Measurements from ENCODE around the gene TBC1D3H. TPM values are rescaled to one million over a fixed set of nuclear protein-coding genes. Genes with fewer than 3 reads are reported as not detected.
A peak's percentile ranks its signal among the peaks of the same experiment; 100 is the strongest.
"Not testable (repeated sequence)": the region's sequence is repeated elsewhere in the genome, so short reads cannot be mapped to it uniquely, and the experiment has no call there.

Gene TBC1D3H
- total RNA-seq (not detected), polyA plus RNA-seq (1 to 10 TPM in 1 of 2 donors, not detected in 1; 2.6 TPM)

DNA sequence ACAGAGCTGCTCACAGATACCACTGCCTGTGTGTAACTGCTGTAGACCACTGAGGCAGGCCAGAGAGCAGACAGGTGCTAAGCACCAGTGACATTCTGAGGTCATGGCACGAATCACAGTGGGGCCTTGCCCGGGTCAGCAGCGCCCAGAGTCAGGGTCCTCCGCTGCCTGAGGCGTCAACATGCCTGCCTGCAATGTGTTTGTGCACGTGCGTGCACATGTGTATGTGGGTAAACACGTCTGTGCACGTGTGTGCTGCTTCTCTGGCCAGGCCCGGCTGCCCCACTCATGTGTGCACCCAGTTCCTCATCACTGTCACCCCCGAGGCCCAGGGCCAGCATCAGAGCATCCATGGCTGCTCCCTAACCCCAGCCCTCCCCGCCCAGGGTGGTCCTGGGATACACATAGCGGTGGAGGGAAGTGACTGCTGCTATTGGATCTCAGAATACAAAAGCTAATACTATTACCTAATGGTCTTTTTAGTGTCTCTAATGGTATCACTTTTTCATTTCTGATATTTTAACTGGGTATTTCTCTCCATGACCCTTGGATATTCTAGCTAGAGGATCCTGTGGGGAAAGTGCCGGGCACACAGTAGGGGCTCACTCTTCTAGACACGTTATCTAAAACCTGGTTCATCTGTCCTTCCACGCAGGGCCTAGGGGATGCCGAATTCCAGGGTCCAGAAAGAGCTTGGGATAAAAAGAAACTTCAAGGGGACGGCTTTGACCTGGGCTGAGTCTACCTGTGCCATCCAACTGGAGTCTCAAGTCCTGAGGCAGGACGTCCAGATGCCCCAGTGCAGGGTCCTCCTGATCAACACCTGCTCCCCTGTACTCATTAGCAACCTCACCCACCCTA, at the start of gene TBC1D3H:
Gene TBC1D3H, minus strand, starts transcription at position 51 of the 861 bp plus-strand sequence. CDS start 1,540 bp downstream, outside the sequence.
- H3K27ac ChIP-seq; H3K4me1 ChIP-seq; FAIRE-seq; H3K36me3 ChIP-seq; intact Hi-C loops (cut with DNase I); H3K27me3 ChIP-seq; ATAC-seq; H3K9me3 ChIP-seq; H3K4me3 ChIP-seq: not testable (repeated sequence)
- peak in 2 of 6 donors; percentile 22 to 29 for DNase-seq
- 68 to 69% methylated on average over 16 to 19 of the region's 19 CpGs for WGBS, 2 donors

DNA sequence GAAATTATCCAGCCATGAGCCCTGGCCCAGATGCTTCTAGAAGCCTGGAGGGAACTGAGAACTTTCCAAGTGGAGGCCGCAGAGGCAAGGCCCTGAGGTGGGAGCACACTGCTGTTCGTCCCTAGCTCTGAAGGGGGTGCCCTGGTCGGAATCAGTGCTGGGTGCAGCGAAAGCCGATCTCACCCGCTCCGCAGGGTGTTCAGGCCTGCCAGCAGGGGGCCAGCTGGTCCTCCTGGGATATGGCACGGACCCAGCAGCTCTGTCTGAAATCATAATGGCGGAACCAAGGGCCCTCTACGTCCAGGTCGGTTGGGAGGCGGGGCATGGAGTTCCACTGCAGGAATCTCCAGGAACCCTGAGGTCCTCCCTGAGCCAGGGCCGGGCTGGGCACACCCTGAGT, 40.7 kb upstream of the TBC1D3H start:
- H3K27ac ChIP-seq; H3K36me3 ChIP-seq; FAIRE-seq; H3K27me3 ChIP-seq; H3K9me3 ChIP-seq; H3K4me1 ChIP-seq; H3K4me3 ChIP-seq; ATAC-seq; intact Hi-C loops (cut with DNase I): not testable (repeated sequence)
- DNase-seq = peak in 1 of 6 donors; percentile 21
- WGBS, 2 donors = 31 to 64% methylated on average over 6 to 7 of the region's 13 CpGs

DNA sequence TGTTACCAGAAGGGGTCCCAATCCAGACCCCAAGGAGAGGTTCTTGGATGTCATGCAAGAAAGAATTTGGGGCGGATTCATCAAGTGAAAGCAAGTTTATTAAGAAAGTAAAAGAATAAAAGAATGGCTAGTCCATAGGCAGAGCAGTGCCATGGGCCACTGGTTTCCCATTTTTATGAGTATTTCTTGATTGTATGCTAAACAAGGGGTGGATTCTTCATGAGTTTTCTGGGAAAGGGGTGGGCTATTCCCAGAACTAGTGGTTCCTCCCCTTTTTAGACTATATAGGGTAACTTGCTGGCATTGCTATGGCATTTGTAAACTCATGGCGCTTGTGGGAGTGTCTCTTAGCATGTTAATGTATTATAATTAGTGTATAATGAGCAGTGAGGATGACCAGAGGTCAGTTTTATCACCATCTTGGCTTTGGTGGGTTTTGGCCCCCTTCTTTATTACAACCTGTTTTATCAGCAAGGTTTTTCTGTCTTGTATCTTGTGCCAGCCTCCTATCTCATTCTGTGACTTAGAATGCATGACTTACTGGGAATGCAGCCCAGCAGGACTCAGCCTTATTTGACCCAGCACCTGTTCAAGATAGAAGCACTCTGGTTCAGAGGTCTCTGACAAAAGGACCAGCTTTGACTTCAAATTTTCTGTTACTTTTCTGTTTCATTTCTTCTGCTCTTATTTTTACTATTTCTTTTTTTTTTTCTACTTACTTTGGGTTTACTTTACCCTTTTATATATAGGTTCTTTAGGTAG, 27.1 kb upstream of the TBC1D3H start:
- intact Hi-C loops (cut with DNase I); H3K9me3 ChIP-seq; H3K4me3 ChIP-seq; FAIRE-seq; H3K27me3 ChIP-seq; H3K4me1 ChIP-seq; H3K36me3 ChIP-seq; H3K27ac ChIP-seq; DNase-seq: not testable (repeated sequence)
- no CpG with 5 or more reads among the region's 2 CpGs for WGBS, 2 donors
- peak in 1 of 4 donors; percentile 48 for ATAC-seq

DNA sequence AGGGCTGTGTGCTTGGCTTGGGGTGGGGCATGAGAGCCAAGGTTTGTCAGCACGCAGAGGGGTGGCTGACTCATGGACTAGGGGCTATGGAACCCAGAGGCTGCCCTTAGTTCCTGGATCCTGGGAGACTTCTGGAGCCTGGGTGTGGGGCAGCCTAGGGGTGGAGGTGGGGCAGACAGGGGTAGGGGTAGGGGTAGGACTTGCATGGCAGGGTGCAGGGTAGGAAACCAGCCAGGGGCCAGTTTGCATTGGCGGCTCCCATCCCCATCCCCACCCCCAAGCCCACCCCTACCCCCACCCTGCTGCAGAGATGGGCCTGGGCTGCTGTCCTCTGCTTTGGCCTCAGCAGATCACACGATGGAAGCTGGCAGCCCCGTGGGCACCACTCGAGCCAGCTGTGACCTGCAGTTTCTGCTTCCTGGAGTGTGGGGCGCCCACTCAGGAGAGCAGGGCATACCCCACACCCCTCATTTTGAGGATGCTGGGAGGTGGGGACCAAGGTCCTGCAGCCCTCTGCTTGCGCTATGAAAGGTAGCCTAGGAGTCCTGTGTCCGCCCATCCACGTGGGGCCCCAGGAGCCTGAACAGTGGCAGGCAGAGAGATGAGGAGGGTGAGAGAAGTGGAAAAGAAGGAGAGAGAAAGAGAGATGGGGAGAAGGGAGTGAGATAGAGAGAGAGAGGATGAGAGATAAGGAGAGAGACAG, 2.9 kb upstream of the TBC1D3H start:
- intact Hi-C loops (cut with DNase I); H3K36me3 ChIP-seq; H3K9me3 ChIP-seq; H3K4me1 ChIP-seq; H3K27me3 ChIP-seq; FAIRE-seq; H3K4me3 ChIP-seq; DNase-seq; H3K27ac ChIP-seq; ATAC-seq: not testable (repeated sequence)
- WGBS, 2 donors = 79 to 81% methylated on average over 3 of the region's 9 CpGs

DNA sequence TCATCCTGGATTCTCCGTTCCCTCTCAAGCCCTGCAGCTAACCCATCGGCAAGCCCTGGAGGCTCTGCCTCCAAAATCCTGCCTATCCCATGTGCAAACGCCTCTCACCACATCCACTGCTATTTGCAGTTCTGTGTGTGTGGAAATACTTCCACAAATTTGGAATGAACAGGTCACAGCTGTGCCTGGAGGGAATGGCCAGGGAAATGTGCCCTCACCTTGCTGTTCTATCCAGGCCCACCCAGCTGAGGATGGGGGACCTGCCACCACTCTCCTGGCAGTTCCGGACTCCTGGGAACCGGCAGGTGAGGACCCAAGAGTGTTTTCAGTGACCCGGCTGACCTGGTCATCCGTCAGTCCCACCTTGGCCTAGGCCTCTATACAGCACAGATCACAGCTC, 12.3 kb downstream of the TBC1D3H start:
- H3K9me3 ChIP-seq = not testable (repeated sequence)
- DNase-seq = peak in 2 of 6 donors; percentile 1

DNA sequence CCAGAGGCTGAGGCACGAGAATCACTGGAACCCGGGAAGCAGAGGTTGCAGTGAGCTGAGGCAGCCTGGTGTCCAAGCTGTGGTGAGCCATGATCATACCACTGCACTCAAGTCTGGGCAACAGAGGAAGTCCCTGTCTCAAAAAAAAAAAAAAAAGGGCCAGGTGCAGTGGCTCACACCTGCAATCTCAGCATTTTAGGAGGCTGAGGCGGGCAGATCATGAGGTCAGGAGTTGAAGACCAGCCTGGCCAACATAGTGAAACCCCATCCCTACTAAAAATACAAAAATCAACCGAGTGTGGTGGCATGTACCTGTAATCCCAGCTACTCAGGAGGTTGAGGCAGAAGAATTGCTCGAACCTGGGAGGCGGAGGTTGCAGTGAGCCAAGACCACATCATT, 25.7 kb downstream of the TBC1D3H start:
- DNase-seq; intact Hi-C loops (cut with DNase I); H3K4me3 ChIP-seq; H3K36me3 ChIP-seq; H3K4me1 ChIP-seq; H3K9me3 ChIP-seq; H3K27me3 ChIP-seq; H3K27ac ChIP-seq; ATAC-seq; FAIRE-seq: not testable (repeated sequence)
- 87 to 100% methylated on average over 2 of the region's 6 CpGs for WGBS, 2 donors

More for the DNA sequence above, 12.3 kb downstream of the TBC1D3H start:
- ATAC-seq; intact Hi-C loops (cut with DNase I); H3K4me1 ChIP-seq; H3K27me3 ChIP-seq; H3K27ac ChIP-seq; H3K36me3 ChIP-seq; H3K4me3 ChIP-seq; FAIRE-seq: not testable (repeated sequence)
- 67% methylated on average over 1 of the region's 7 CpGs; no CpG with 5 or more reads in 1 of the 2 donors for WGBS, 2 donors

Other genes with a start within 250 kb of the TBC1D3H start
- 1 to 10 TPM; 2.2 to 5.7 (median 3.4) TPM for gene TBC1D3B, start 211.8 kb downstream of the TBC1D3H start, total RNA-seq
- 1 to 10 TPM; 3.9 to 4.5 TPM for gene TBC1D3B, start 211.8 kb downstream of the TBC1D3H start, polyA plus RNA-seq
- gene CCL3L1, start 191.7 kb downstream of the TBC1D3H start, total RNA-seq = under 1 TPM in 3 of 6 donors, not detected in 3; 0.32 to 0.44 (median 0.43) TPM
- gene CCL3L1, start 191.7 kb downstream of the TBC1D3H start, polyA plus RNA-seq = under 1 TPM in 1 of 2 donors, not detected in 1; 0.38 TPM
- under 1 TPM in 2 of 6 donors, not detected in 4; 0.76 to 0.90 TPM for gene CCL4L2, start 177.4 kb downstream of the TBC1D3H start, total RNA-seq
- under 1 TPM in 1 of 2 donors, not detected in 1; 0.16 TPM for gene CCL4L2, start 177.4 kb downstream of the TBC1D3H start, polyA plus RNA-seq
- under 1 TPM in 5 of 6 donors, not detected in 1; 0.16 to 0.55 (median 0.28) TPM for gene TBC1D3I, start 123.9 kb downstream of the TBC1D3H start, total RNA-seq
- gene TBC1D3I, start 123.9 kb downstream of the TBC1D3H start, polyA plus RNA-seq = under 1 TPM; 0.09 to 0.34 TPM
- gene TBC1D3G, start 64.6 kb downstream of the TBC1D3H start, total RNA-seq = 1 to 10 TPM in 1 of 6 donors, not detected in 5; 1.6 TPM
- gene TBC1D3G, start 64.6 kb downstream of the TBC1D3H start, polyA plus RNA-seq = 10 to 100 TPM in 1 of 2 donors, under 1 TPM in 1; 0.85 to 16.7 TPM
- 10 to 100 TPM; 13.6 to 19.2 (median 15.4) TPM for gene ZNHIT3, start 98.2 kb upstream of the TBC1D3H start, total RNA-seq
- gene ZNHIT3, start 98.2 kb upstream of the TBC1D3H start, polyA plus RNA-seq = 10 to 100 TPM; 20.4 to 31.8 TPM
- gene MYO19, start 146.4 kb upstream of the TBC1D3H start, total RNA-seq = 10 to 100 TPM; 16.4 to 31.9 (median 25.9) TPM
- 10 to 100 TPM; 31.1 to 46.4 TPM for gene MYO19, start 146.4 kb upstream of the TBC1D3H start, polyA plus RNA-seq
- gene PIGW, start 146.6 kb upstream of the TBC1D3H start, total RNA-seq = 1 to 10 TPM; 1.1 to 3.7 (median 2.9) TPM
- 1 to 10 TPM; 2.4 to 3.9 TPM for gene PIGW, start 146.6 kb upstream of the TBC1D3H start, polyA plus RNA-seq
- 10 to 100 TPM; 27.3 to 41.5 (median 36.7) TPM for gene GGNBP2, start 156.5 kb upstream of the TBC1D3H start, total RNA-seq
- 10 to 100 TPM; 28.4 to 41.8 TPM for gene GGNBP2, start 156.5 kb upstream of the TBC1D3H start, polyA plus RNA-seq
- gene DHRS11, start 203.4 kb upstream of the TBC1D3H start, total RNA-seq = 1 to 10 TPM; 6.5 to 9.1 (median 7.6) TPM
- gene DHRS11, start 203.4 kb upstream of the TBC1D3H start, polyA plus RNA-seq = 10 to 100 TPM; 14.7 to 15.4 TPM
- gene MRM1, start 213.1 kb upstream of the TBC1D3H start, total RNA-seq = 1 to 10 TPM; 2.5 to 5.0 (median 4.4) TPM
- 1 to 10 TPM; 5.0 to 7.5 TPM for gene MRM1, start 213.1 kb upstream of the TBC1D3H start, polyA plus RNA-seq